BJ (cell line): Measurements from ENCODE around the gene RBP5. TPM values are rescaled to one million over a fixed set of nuclear protein-coding genes. Genes with fewer than 3 reads are reported as not detected.
"Not testable (repeated sequence)": the region's sequence is repeated elsewhere in the genome, so short reads cannot be mapped to it uniquely, and the experiment has no call there.

Experiments used
- CTCF ChIA-PET: fragments of 350-600 bp; formaldehyde crosslinking; extraction: SDS; loops from one replicate; lab custom pipeline; 2021; ENCODE audit warnings: antibody characterized with exemption, inconsistent platforms; lab: Yijun Ruan, JAX
- POLR2A ChIA-PET: fragments of 300-600 bp; sonication (Branson Sonifier 250); formaldehyde crosslinking; extraction: SDS; loops from one replicate; lab custom pipeline; 2021; ENCODE audit warnings: antibody characterized with exemption; lab: Charles Lee
- DNase-seq: peaks from one replicate; pipeline ENCODE4 v3.0.0-alpha.2; 2011; ENCODE audit warnings: low read depth
- H3K27me3 ChIP-seq: 2 replicates; pipeline ENCODE4 v1.6.0; 2011; ENCODE audit warnings: low read length; ENCODE audit not compliant: control insufficient read depth, insufficient read depth
- H3K36me3 ChIP-seq: 2 replicates; pipeline ENCODE4 v1.5.1; 2011; ENCODE audit warnings: low read length; ENCODE audit not compliant: control insufficient read depth, insufficient read depth
- H3K4me3 ChIP-seq: 2 replicates; pipeline ENCODE4 v1.5.1; 2011; ENCODE audit warnings: low read depth, mild to moderate bottlenecking, control low read depth, low read length
- polyA plus RNA-seq: library from polyadenylated mRNA; depleted of rRNA; stranded (reverse); fragments of >200 nt; gene quantifications from 2 replicates; pipeline ENCODE4 v1.2.3, GENCODE V29; 2011
- TF ChIP-seq, protein P1 (sequence below): IDR thresholded peaks from 2 replicates; pipeline ENCODE4 v1.5.1; 2011; ENCODE audit warnings: low read depth, mild to moderate bottlenecking, control low read depth, inconsistent platforms, low read length, moderate library complexity; ENCODE audit not compliant: insufficient read depth

RBP5 gene
- polyA plus RNA-seq, 1 experiment, result not detected

DNA sequence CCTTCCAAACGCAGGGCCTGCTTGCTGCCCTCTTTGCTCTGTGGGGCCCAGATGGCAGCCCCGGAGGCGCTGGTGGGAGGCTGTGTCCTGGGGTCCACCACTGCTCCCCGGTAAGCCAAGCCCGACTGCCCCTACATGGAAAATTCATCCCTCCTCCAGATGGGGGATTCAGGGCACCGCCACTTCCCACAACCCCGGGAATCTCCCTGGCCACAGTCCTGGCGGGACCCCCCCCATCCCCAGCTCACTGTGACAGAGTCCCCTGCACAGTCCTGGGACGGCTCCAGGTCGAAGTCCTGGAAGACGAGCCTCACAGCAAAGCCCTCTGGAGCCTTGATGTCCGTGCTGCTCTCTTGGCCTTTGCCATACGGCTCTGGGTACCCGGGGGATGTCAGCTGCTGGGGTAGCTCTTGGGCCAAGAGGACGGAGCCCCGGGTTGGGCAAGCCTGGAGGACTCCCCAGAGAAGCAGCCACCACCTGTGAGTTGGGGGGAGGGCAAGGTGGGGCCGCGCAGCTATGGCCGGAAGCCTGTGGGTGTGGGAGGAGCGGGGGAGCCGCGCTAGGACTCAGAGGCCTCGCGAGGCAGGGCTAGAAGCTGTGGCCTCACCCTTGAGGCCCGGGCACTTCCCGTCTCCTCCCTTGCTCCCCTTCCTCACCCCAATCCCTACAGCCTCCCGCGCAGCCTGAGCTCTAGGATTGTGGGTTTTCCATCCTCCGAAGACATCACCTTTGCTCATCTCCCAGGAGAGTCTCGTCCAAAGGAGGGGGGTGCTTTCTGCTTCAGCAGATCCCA is 20.5 kb downstream of the RBP5 start:
- H3K27me3 ChIP-seq, result no peaks in the 10 kb centered on the region
- TF ChIP-seq, protein P1, sequence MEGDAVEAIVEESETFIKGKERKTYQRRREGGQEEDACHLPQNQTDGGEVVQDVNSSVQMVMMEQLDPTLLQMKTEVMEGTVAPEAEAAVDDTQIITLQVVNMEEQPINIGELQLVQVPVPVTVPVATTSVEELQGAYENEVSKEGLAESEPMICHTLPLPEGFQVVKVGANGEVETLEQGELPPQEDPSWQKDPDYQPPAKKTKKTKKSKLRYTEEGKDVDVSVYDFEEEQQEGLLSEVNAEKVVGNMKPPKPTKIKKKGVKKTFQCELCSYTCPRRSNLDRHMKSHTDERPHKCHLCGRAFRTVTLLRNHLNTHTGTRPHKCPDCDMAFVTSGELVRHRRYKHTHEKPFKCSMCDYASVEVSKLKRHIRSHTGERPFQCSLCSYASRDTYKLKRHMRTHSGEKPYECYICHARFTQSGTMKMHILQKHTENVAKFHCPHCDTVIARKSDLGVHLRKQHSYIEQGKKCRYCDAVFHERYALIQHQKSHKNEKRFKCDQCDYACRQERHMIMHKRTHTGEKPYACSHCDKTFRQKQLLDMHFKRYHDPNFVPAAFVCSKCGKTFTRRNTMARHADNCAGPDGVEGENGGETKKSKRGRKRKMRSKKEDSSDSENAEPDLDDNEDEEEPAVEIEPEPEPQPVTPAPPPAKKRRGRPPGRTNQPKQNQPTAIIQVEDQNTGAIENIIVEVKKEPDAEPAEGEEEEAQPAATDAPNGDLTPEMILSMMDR, result 0 out of 2 replicates have a peak, but pooled peaks have one; percentile 5
- POLR2A ChIA-PET, result no interaction called here
- peak overlapping the region; percentile 68 for H3K4me3 ChIP-seq
- H3K36me3 ChIP-seq, result peaks cover 7% of the 10 kb centered on the region; the same call in 1 of the 2 replicates
- CTCF ChIA-PET, result interaction anchor here (0.7 to 8.4 kb wide), 21 partner anchors 12 to 184 kb away, joined by 3 to 151 read pairs (median 6); partner anchors contain the start of genes C12orf57, C1R, C1S and RNU7-1
- no peak for DNase-seq

DNA sequence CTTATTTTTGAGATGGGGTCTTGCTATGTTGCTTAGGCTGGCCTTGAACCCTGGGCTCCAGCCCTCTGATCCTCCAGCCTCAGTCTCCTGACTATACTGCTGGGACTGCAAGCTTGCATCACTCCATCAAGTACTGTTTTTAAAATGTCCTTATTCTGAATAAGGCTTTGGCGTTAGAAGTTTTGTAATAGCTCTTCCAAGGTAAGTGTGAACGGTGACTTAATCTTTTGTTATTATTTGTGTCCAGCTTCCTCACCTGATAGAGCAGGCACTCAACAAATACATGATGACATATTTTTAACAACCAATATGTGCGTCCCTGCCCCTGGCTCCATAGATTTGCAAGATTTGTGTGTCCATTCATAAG is 21.1 kb downstream of the RBP5 start:
- peak overlapping the region; percentile 68 for H3K4me3 ChIP-seq
- no peak for DNase-seq
- CTCF ChIA-PET, result interaction anchor here (0.9 to 8.4 kb wide), 15 partner anchors 12 to 184 kb away, joined by 3 to 151 read pairs (median 6); partner anchors contain the start of genes C12orf57, C1R, C1S and RNU7-1
- peaks cover 8% of the 10 kb centered on the region; the same call in 1 of the 2 replicates for H3K36me3 ChIP-seq
- POLR2A ChIA-PET, result no interaction called here
- no peaks in the 10 kb centered on the region for H3K27me3 ChIP-seq
- TF ChIP-seq, protein P1, result no peak

DNA sequence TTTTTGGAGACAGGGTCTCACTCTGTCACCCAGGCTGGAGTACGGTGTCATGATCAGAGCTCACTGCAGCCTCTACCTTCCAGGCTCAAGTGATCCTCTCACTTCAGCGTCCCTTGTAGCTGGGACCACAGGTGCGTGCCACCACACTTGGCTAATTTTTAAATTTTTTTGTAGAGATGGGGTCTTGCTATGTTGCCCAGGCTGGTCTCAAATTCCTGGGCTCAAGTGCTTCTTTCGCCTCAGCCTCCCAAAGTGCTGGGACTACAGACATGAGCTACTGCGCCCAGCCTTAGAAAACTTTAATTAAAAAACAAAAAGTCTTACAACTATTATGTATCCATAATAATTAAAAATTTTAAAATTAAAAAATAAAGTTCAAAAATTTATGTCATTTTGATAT is 21.5 kb downstream of the RBP5 start:
- H3K36me3 ChIP-seq, POLR2A ChIA-PET, H3K27me3 ChIP-seq, H3K4me3 ChIP-seq, DNase-seq: not testable (repeated sequence)
- CTCF ChIA-PET, result interaction anchor here (1.2 to 8.4 kb wide), 8 partner anchors 11 to 182 kb away, joined by 3 to 151 read pairs (median 8); partner anchors contain the start of genes C12orf57, C1R, C1S and RNU7-1

DNA sequence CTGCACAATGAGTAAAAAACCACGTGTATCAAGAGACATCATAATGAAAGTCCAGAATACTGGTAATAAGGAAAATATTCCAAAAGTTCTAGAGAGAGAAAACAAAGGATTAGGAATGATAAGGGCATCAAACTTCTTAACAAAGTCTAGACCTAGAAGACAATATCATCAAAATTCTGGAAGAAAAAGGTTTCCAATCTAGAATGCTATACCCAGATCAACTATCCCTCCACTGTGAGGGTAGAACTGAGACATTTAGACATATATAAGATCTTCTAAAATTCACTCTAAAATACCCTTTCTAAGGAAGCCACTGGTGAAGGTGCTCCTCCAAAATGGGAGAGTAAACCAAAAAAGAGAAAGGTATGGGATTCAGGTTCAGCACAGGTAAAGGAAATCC is 22.6 kb downstream of the RBP5 start:
- H3K36me3 ChIP-seq, result peaks cover 11% of the 10 kb centered on the region; the same call in 1 of the 2 replicates
- ChIA-PET POLR2A (no interaction called here), CTCF (no interaction called here)
- no peak for DNase-seq
- TF ChIP-seq, protein P1, result no peak
- no peak overlapping the region for H3K4me3 ChIP-seq
- no peaks in the 10 kb centered on the region for H3K27me3 ChIP-seq

- TF ChIP-seq, protein P1, result no peak
- Histone ChIP-seq H3K36me3 (peaks cover 12% of the 10 kb centered on the region), H3K4me3 (no peak overlapping the region), H3K27me3 (no peaks in the 10 kb centered on the region)
- CTCF ChIA-PET, result interaction anchor here (1.2 to 1.8 kb wide), 2 partner anchors 8 to 166 kb away, joined by 3 to 4 read pairs; no protein-coding TSS in a partner anchor
- POLR2A ChIA-PET, result no interaction called here
- no peak for DNase-seq
These were observed 24.7 kb downstream of the RBP5 start for GRCh38 chr12:7103837-7104584.
